ENCODE measurements around the gene ELP1. TPM values are rescaled to one million over a fixed set of nuclear protein-coding genes. Genes with fewer than 3 reads are reported as not detected.
"Not testable (repeated sequence)": the region's sequence is repeated elsewhere in the genome, so short reads cannot be mapped to it uniquely, and the experiment has no call there.

Gene ELP1
- total RNA-seq, 1 experiment from 2014 or later, result 44.1 TPM

DNA sequence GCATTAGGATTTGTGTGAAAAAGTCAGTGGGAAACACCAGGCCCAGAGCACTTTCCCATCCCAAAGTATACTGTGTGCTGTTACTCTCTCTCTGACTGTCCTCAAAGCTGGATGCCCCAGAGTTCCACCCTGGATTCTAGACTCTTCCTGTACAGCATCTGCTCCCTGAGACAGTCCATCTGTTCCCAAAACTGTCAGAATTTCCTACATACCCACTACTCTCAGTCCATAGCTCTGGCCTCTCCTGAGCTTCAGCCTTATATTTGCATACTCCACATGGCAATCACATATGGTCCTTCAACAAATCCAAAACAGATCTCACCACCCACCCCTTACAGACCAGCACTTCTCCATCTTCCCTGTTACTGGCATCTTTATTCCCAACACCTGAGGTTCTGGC lies 9.5 kb downstream of the ELP1 start:
- DNase-seq (ENCODE audit: low read depth), result no peak

DNA sequence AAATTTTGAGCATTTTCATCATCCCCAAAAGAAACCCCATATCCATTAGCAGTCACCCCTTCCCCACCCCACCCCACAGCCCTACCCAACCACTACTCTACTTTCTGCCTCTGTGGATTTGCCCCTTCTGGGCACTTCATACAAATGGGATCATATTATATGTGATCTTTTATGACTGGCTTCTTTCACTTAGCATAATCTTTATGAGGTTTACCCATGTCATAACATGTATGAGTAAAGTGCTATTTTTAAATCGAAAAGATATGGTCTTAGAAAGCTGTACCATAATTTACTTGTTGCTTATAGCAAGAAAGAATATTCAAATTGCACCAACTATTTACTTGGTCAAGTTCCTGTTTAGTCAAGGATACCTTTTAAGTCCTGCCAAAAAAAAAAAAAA lies 12.7 kb downstream of the ELP1 start:
- no peak for DNase-seq (ENCODE audit: low read depth)

DNA sequence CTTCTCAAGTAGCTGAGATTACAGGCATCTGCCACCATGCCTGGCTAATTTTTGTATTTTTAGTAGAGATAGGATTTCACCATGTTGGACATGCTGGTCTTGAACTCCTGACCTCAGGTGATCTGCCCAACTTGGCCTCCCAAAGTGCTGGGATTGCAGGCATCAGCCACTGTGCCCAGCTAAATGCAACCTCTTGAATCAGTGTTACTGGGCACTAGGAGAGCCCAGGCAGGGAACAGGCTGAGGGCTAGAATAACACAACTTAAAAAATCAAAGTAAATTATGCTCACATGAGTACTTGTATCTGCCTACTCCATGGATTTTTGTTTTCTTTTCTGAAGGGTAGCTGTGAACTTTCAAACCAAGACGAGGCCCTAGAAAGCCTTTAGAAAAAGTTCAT lies 13.5 kb downstream of the ELP1 start:
- not testable (repeated sequence) for DNase-seq (ENCODE audit: low read depth)

GRCh38 chr9:108919517-108919916 lies 14.4 kb downstream of the ELP1 start:
- no peak for DNase-seq (ENCODE audit: low read depth)

GRCh38 chr9:108913391-108913790 lies 20.5 kb downstream of the ELP1 start:
- DNase-seq (ENCODE audit: low read depth), result no peak

DNA sequence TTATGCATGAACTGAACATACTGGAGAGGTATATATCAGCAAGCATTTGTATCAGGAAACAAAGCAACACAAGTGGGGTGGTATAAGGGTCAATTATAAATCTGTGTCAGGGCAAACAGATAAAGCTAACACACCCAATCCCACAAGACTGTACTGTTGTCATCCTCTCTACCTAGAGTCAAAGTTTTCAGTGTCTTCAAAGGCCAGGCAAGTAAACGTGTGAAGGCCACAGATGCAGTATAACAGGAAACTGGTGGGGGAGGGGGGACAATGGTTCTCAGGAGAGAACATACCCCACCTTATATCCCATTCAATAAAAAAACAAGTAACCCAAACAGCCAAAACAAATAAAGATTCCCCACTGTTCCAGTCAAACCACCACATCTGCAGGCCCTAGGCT lies 22.1 kb downstream of the ELP1 start:
- no peak for DNase-seq (ENCODE audit: low read depth)

DNA sequence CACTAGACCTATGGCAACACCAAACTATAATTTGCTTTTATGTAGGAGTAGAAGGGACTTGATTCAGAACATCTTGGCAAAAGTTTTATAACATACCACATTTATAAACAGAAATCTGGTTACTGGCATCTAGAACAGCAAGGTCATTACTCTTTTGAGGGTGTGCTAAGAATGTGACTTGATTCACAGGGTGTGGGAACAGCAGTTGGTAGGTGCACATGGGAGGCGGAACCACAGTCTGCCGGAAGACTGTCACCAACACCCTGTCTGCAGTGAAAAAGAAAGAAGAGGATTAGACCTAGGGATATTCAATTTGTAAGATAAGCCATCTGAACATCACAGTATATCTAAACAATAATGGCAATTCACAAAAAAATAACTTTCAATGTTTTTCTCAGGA lies 23.0 kb downstream of the ELP1 start:
- no peak for DNase-seq (ENCODE audit: low read depth)

GRCh38 chr9:108910402-108910801 lies 23.5 kb downstream of the ELP1 start:
- no peak for DNase-seq (ENCODE audit: low read depth)

DNA sequence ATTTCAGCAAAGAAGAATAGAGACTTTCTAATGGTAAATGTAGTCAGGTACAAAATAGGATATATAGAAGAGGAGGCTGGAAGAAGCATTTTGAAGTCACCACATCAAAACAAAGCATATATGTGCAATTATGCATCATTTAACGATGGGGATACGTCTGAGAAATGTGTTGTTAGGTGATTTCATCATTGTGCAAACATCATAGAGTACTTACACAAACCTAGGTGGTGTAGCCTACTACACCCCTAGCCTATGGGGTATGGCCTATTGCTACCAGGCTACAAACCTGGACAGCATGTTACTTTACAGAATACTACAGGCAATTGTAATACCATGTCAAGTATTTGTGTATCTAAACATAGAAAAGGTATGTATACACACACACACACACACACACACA lies 28.4 kb downstream of the ELP1 start:
- DNase-seq (ENCODE audit: low read depth), result no peak

GRCh38 chr9:108904161-108904560 lies 29.8 kb downstream of the ELP1 start:
- DNase-seq (ENCODE audit: low read depth), result no peak

DNA sequence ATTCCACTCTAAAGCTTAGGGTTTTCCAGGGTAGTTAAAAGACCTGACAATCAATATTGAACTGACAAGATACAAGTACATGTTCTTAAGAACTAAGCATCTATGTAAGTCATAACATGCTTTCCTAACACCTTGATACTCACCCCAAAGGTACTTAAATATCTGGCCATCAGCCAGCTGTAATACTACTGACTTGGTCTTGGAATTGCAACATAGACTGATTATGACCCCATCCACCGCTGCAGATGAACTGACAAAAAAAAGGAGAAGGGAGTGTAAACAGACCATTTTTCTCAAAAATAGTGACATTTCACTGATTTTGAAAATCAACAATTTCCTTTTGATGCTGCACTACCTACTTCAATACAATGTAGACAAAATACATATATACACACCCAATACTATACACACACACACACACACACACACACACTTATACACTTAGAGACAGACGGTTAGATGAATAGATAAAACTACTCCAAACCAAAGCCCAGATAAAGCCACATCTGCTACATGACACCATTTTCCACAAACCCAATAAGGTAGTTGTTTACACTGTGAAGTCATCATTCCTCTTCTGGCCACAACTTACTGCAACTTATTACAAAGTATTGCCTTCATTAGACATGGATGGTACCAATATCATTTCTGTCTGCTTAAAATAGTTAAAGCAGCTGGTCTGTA lies 30.4 kb downstream of the ELP1 start:
- DNase-seq (ENCODE audit: low read depth), result no peak

DNA sequence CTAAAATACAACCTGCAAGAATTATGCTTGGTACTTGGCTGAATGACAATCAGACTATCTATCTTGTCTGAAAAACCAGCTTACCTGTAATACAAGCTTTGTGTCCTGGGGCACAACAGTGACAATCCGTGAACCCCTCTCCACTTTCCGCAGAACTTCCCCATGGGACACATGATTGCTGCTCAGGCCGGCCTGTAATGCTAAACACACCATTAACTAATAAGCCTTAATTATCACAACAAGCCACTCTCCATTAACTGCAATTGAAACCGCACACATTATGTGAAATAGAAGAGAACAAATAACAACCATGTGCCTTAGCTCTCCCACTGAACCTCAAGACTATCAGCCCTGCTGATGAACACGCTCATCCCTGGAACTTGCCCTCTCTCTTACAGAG lies 33.7 kb downstream of the ELP1 start:
- DNase-seq (ENCODE audit: low read depth), result no peak

- DNase-seq (ENCODE audit: low read depth), result not testable (repeated sequence)
Observed at GRCh38 chr9:108899023-108899695, 34.8 kb downstream of the ELP1 start.

- no peak for DNase-seq (ENCODE audit: low read depth)
Observed at GRCh38 chr9:108897324-108898096, 36.4 kb downstream of the ELP1 start.

DNA sequence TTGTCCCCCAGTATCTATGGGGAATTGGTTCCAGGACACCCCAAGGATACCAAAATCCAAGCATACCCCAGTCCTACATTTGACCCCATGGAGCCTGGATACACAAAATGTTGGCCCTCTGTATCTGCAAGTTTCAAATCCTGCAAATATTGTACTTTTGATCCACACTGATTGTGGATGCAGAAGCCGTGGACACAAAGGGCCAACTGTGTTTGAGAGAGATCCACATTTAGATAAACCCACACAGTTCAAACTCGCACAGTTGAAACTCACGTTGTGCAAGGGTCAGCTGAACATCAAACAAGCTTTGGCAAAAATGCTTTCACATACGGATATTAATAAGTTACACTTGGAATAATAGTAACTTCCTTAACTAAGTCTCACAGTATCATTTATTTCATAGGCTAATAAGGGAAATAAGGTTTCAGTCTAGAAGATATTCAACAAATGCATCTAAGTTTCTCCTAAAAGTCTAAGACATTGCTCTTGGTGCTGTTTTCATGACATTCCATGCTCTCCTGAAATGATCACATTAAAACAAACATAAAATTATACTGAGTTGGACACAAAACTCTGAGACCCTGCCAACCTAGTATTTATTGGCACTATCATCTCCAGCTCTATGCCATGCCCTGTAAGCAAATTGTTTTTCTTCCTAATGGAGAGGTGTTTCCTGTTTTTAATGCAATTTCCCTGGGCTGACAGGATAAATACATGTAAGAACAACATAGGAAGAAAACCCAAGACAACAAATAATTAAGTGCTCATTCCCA lies 39.5 kb downstream of the ELP1 start:
- no peak for DNase-seq (ENCODE audit: low read depth)

GRCh38 chr9:108889649-108890067 lies 44.3 kb downstream of the ELP1 start:
- DNase-seq (ENCODE audit: low read depth), result peak; percentile 31

GRCh38 chr9:108886594-108887271 lies 47.2 kb downstream of the ELP1 start:
- DNase-seq (ENCODE audit: low read depth), result not testable (repeated sequence)

- DNase-seq (ENCODE audit: low read depth), result peak; percentile 89
Observed at GRCh38 chr9:108885643-108886348, 48.1 kb downstream of the ELP1 start.

GRCh38 chr9:108884701-108885100 lies 49.2 kb downstream of the ELP1 start:
- no peak for DNase-seq (ENCODE audit: low read depth)

- DNase-seq (ENCODE audit: low read depth), result no peak
Observed at GRCh38 chr9:108883085-108883484, 50.8 kb downstream of the ELP1 start.
